H1 (cell line): ENCODE data around the gene CNOT1. TPM values are rescaled to one million over a fixed set of nuclear protein-coding genes. Genes with fewer than 3 reads are reported as not detected.

Source experiments
- CTCF ChIA-PET: fragments of 300-600 bp; sonication (Branson Sonifier 250); formaldehyde crosslinking; loops from one replicate; lab custom pipeline; 2021; ENCODE audit not compliant: partially characterized antibody; lab: Charles Lee
- POLR2A ChIA-PET: fragments of 300-600 bp; sonication (Branson Sonifier 250); formaldehyde crosslinking; loops from one replicate; lab custom pipeline; 2021; ENCODE audit warnings: inconsistent platforms; ENCODE audit not compliant: partially characterized antibody; lab: Charles Lee
- DNase-seq, 2 experiments: peaks; one replicate each; pipeline versions ENCODE4 v3.0.0 to v3.0.0-alpha.2; 2010 to 2022; ENCODE audit warnings: low spot score in 2 of 2, low read depth in 1 of 2, mixed read lengths in 1 of 2
- FAIRE-seq: peaks from 2 replicates; lab custom pipeline; 2011; peaks lifted over from hg19 to GRCh38; lab: Jason Lieb, UNC
- H2AFZ ChIP-seq: 2 replicates; pipeline ENCODE4 v1.8.1; 2012; ENCODE audit warnings: low read length, inconsistent platforms
- H2AK5ac ChIP-seq: 2 replicates; pipeline ENCODE4 v1.6.1; 2013; ENCODE audit warnings: low read depth, low read length
- H2BK120ac ChIP-seq: replicated peaks from 2 replicates; pipeline ENCODE3; 2013; ENCODE audit warnings: low read depth, low read length, inconsistent platforms
- H2BK12ac ChIP-seq: 2 replicates; pipeline ENCODE4 v1.6.1; 2013; ENCODE audit warnings: low read depth, low read length
- H2BK15ac ChIP-seq: 2 replicates; pipeline ENCODE4 v1.6.1; 2013; ENCODE audit warnings: low read length
- H2BK20ac ChIP-seq: 2 replicates; pipeline ENCODE4 v1.6.1; 2013; ENCODE audit warnings: low read length
- H2BK5ac ChIP-seq: 2 replicates; pipeline ENCODE4 v1.6.1; 2013; ENCODE audit warnings: low read depth, low read length
- H3K14ac ChIP-seq: 2 replicates; pipeline ENCODE4 v1.6.1; 2013; ENCODE audit warnings: inconsistent platforms; ENCODE audit not compliant: insufficient read length
- H3K18ac ChIP-seq: 2 replicates; pipeline ENCODE4 v1.6.1; 2013; ENCODE audit warnings: low read length; ENCODE audit errors: extremely low read depth
- H3K23ac ChIP-seq: 2 replicates; pipeline ENCODE4 v1.6.1; 2013; ENCODE audit warnings: inconsistent platforms; ENCODE audit not compliant: insufficient read length
- H3K23me2 ChIP-seq: 2 replicates; pipeline ENCODE4 v1.6.1; 2013; ENCODE audit warnings: low read depth, low read length
- H3K27ac ChIP-seq: 2 replicates; pipeline ENCODE4 v1.6.1; 2011; ENCODE audit warnings: low read depth, low read length, inconsistent platforms
- H3K27me3 ChIP-seq, 4 experiments: replicated peaks in 1 of 4; 1 replicate in 1 of 4; 2 replicates in 3 of 4; pipeline versions ENCODE4 v1.6.1 to v1.8.1; 2011 to 2013; ENCODE audit warnings: low read length in 3 of 4, mild to moderate bottlenecking in 3 of 4, inconsistent platforms in 2 of 4, mixed read lengths in 2 of 4, moderate library complexity in 1 of 4; ENCODE audit not compliant: control insufficient read depth in 3 of 4, insufficient read depth in 3 of 4; ENCODE audit errors: extremely low read depth in 1 of 4
- H3K36me3 ChIP-seq, 4 experiments: 2 replicates each; pipeline versions ENCODE4 v1.6.1 to v1.8.1; 2011 to 2013; ENCODE audit warnings: mild to moderate bottlenecking in 4 of 4, low read length in 3 of 4, moderate library complexity in 2 of 4, control low read depth in 1 of 4, inconsistent platforms in 1 of 4; ENCODE audit not compliant: insufficient read depth in 4 of 4, control insufficient read depth in 2 of 4
- H3K4ac ChIP-seq: replicated peaks from 2 replicates; pipeline ENCODE3; 2013; ENCODE audit warnings: low read length, low read depth, mixed read lengths, inconsistent platforms; ENCODE audit not compliant: insufficient read length
- H3K4me1 ChIP-seq, 4 experiments: replicated peaks in 1 of 4; 1 replicate in 1 of 4; 2 replicates in 3 of 4; pipeline versions ENCODE4 v1.6.1 to v1.8.1; 2011 to 2013; ENCODE audit warnings: low read length in 3 of 4, inconsistent platforms in 2 of 4, mixed read lengths in 1 of 4; ENCODE audit not compliant: insufficient read depth in 4 of 4, control insufficient read depth in 3 of 4
- H3K4me2 ChIP-seq, 2 experiments: 2 replicates each; pipeline versions ENCODE4 v1.6.1 to v1.8.1; 2011 to 2013; ENCODE audit warnings: low read depth in 2 of 2, low read length in 2 of 2, control low read depth in 1 of 2, inconsistent platforms in 1 of 2, mild to moderate bottlenecking in 1 of 2; ENCODE audit not compliant: insufficient read depth in 1 of 2
- H3K4me3 ChIP-seq, 4 experiments: fragments of 200-600, 300-600 bp in 1 of 4; sonication (generic), shearing (Covaris generic), sonication (Bioruptor Twin) in 1 of 4; 2 replicates each; pipeline versions ENCODE4 v1.5.1 to v1.8.1; 2011 to 2016; ENCODE audit warnings: low read length in 4 of 4, low read depth in 3 of 4, control low read depth in 2 of 4, inconsistent platforms in 2 of 4, mild to moderate bottlenecking in 2 of 4, mixed read lengths in 1 of 4, moderate library complexity in 1 of 4; ENCODE audit not compliant: insufficient read depth in 2 of 4; ENCODE audit errors: extremely low read depth in 1 of 4
- H3K56ac ChIP-seq: replicated peaks from 2 replicates; pipeline ENCODE3; 2013; ENCODE audit warnings: low read depth, mild to moderate bottlenecking, mixed read lengths, low read length, inconsistent platforms; ENCODE audit not compliant: insufficient read length
- H3K79me1 ChIP-seq: 2 replicates; pipeline ENCODE4 v1.6.1; 2013; ENCODE audit warnings: low read depth, low read length, control low read depth
- H3K79me2 ChIP-seq, 2 experiments: 2 replicates each; pipeline versions ENCODE4 v1.6.1 to v1.8.1; 2012 to 2013; ENCODE audit warnings: low read length in 2 of 2, mild to moderate bottlenecking in 2 of 2, inconsistent platforms in 1 of 2; ENCODE audit not compliant: insufficient read depth in 2 of 2, control insufficient read depth in 1 of 2
- H3K9ac ChIP-seq, 4 experiments: replicated peaks in 1 of 4; 1 replicate in 1 of 4; 2 replicates in 3 of 4; pipeline versions ENCODE4 v1.6.1 to v1.8.1; 2011 to 2013; ENCODE audit warnings: low read depth in 3 of 4, low read length in 3 of 4, control low read depth in 2 of 4, mild to moderate bottlenecking in 2 of 4, moderate library complexity in 2 of 4, inconsistent platforms in 1 of 4; ENCODE audit errors: extremely low read depth in 1 of 4
- H3K9me3 ChIP-seq, 2 experiments: 2 replicates each; pipeline versions ENCODE4 v1.6.1 to v1.8.1; 2012 to 2013; ENCODE audit warnings: mild to moderate bottlenecking in 2 of 2, moderate library complexity in 2 of 2, control low read depth in 1 of 2, inconsistent platforms in 1 of 2, low read depth in 1 of 2, low read length in 1 of 2, mixed read lengths in 1 of 2; ENCODE audit not compliant: insufficient read depth in 2 of 2
- H4K20me1 ChIP-seq, 2 experiments: replicated peaks in 1 of 2; 2 replicates each; pipeline versions ENCODE3 to v1.8.1; 2011 to 2013; ENCODE audit warnings: inconsistent platforms in 2 of 2, low read length in 2 of 2, mild to moderate bottlenecking in 1 of 2; ENCODE audit not compliant: insufficient read depth in 2 of 2, control insufficient read depth in 1 of 2
- H4K5ac ChIP-seq: 2 replicates; pipeline ENCODE4 v1.6.1; 2013; ENCODE audit warnings: low read length, low read depth, mixed read lengths, inconsistent platforms; ENCODE audit not compliant: insufficient read length
- H4K8ac ChIP-seq: 2 replicates; pipeline ENCODE4 v1.8.0; 2013; ENCODE audit warnings: mild to moderate bottlenecking, moderate library complexity, low read length, inconsistent platforms; ENCODE audit not compliant: insufficient read depth; ENCODE audit errors: extremely low read depth
- H4K91ac ChIP-seq: replicated peaks from 2 replicates; pipeline ENCODE3; 2013; ENCODE audit warnings: low read length, mixed read lengths, inconsistent platforms; ENCODE audit not compliant: insufficient read length
- WGBS, 2 experiments: shearing (Covaris generic) in 1 of 2; methylation state at CpG; one replicate each; pipeline versions ENCODE4 v1.1.6 to v1.1.7; 2013 to 2015; ENCODE audit warnings: low lambda C conversion rate in 2 of 2, mixed read lengths in 2 of 2, inconsistent platforms in 1 of 2, low coverage in 1 of 2, missing lambda C conversion rate in 1 of 2; ENCODE audit not compliant: insufficient replicate concordance in 2 of 2, insufficient coverage in 1 of 2, insufficient read length in 1 of 2; ENCODE audit errors: extremely low coverage in 1 of 2, missing lambda C conversion rate in 1 of 2; 5-methylcytosine and 5-hydroxymethylcytosine counted together
- polyA plus RNA-seq, 7 experiments: library from polyadenylated mRNA; depleted of rRNA in 3 of 7; stranded (reverse) in 5 of 7; unstranded in 2 of 7; fragments of >200 nt in 5 of 7; fragments of 200-250 nt in 2 of 7; gene quantifications; 1 replicate in 5 of 7; 2 replicates in 1 of 7; 4 replicates in 1 of 7; pipeline versions ENCODE4 v1.2.1 to v1.2.3, GENCODE V29; 2011 to 2013; ENCODE audit warnings: missing spikeins in 2 of 7, mixed read lengths in 2 of 7
- total RNA-seq: library from RNA; stranded (reverse); fragmentation: NEBNext Ultra II Directional; extraction: Animal tissue kit (Norgen Biotek cat#: 25700); gene quantifications from 2 replicates; pipeline ENCODE4 v1.2.1, GENCODE V29; 2021

CNOT1 gene
- total and polyA plus RNA-seq, 2 of the 8 experiments (the other 6 are each of a cell fraction or from before 2014, with no cell fraction given) = 306 to 319 TPM

GRCh38 chr16:58614860-58615259 is 14.8 kb downstream of the CNOT1 start:
- H3K79me2 ChIP-seq = peaks cover 28 to 95% of the 10 kb centered on the region in 2 experiments
- no peaks in the 10 kb centered on the region for H3K23me2 ChIP-seq
- no peak for DNase-seq
- CTCF ChIA-PET = interaction anchor here (0.6 to 1.1 kb wide), 4 partner anchors 16 to 849 kb away, joined by 3 to 4 read pairs (median 3); no protein-coding TSS in a partner anchor
- no peak overlapping the region for H2AFZ ChIP-seq
- no peak overlapping the region for H2BK20ac ChIP-seq
- H4K8ac ChIP-seq = no peak overlapping the region
- H4K91ac ChIP-seq = no peak overlapping the region
- no peak overlapping the region for H3K4me2 ChIP-seq
- no peak overlapping the region for H2BK5ac ChIP-seq
- no peaks in the 10 kb centered on the region; the same call in 1 of the 2 replicates for H3K79me1 ChIP-seq
- H3K4me3 ChIP-seq = no peak overlapping the region
- H2BK15ac ChIP-seq = no peak overlapping the region
- peaks cover 3 to 38% (median 11%) of the 10 kb centered on the region in 4 experiments; a peak in 6 of 8 replicates for H3K36me3 ChIP-seq
- H3K27me3 ChIP-seq = no peaks in the 10 kb centered on the region
- no peak overlapping the region for H3K56ac ChIP-seq
- no peaks in the 10 kb centered on the region for H3K9me3 ChIP-seq
- no peak overlapping the region for H3K23ac ChIP-seq
- no peak overlapping the region for H3K18ac ChIP-seq
- H4K20me1 ChIP-seq = peaks cover 4 to 7% of the 10 kb centered on the region in 2 experiments
- H3K9ac ChIP-seq = no peak overlapping the region
- no peak overlapping the region for H2BK120ac ChIP-seq
- H3K14ac ChIP-seq = no peak overlapping the region
- H4K5ac ChIP-seq = no peak overlapping the region
- POLR2A ChIA-PET = interaction anchor here (0.7 to 1.4 kb wide), 2 partner anchors 9 to 795 kb away, joined by 3 to 5 read pairs; no protein-coding TSS in a partner anchor
- no peak for FAIRE-seq
- H3K4me1 ChIP-seq = no peaks in the 10 kb centered on the region
- no peak overlapping the region for H3K27ac ChIP-seq
- H3K4ac ChIP-seq = no peak overlapping the region
- no peak overlapping the region for H2AK5ac ChIP-seq
- H2BK12ac ChIP-seq = no peak overlapping the region
- 100% methylated on average over 6 of the region's 6 CpGs; no CpG with 5 or more reads in 1 of the 2 experiments for WGBS, 2 experiments
